C4-2B (cell line): Measurements from ENCODE around the gene LRRC2.

ENCODE experiments used
- CTCF ChIP-seq: fragments of 450-650 bp; conservative IDR thresholded peaks from 2 replicates; pipeline ENCODE4 v1.5.1; 2017; ENCODE audit warnings: mild to moderate bottlenecking
- ZFX ChIP-seq: fragments of 450-650 bp; IDR thresholded peaks from 2 replicates; pipeline ENCODE4 v1.6.1; 2017

GRCh38 chr3:46593274-46593862 is 27.3 kb upstream of the LRRC2 start:
- TF ChIP-seq CTCF (peak; percentile 15), ZFX (no peak)
